Activated T-helper 1 cell treated with Interleukin-2 at 50 U/mL for 16 hours (primary cell): ENCODE results near the gene PCDHA3.
"Not testable (repeated sequence)": the region's sequence is repeated elsewhere in the genome, so short reads cannot be mapped to it uniquely, and the experiment has no call there.

Experiments
- DNase-seq: peaks from one replicate; pipeline ENCODE4 v3.0.0-alpha.2; 2020; ENCODE audit warnings: low read depth

Gene PCDHA3

GRCh38 chr5:140800816-140801493, at the start of gene PCDHA3:
PCDHA3 (plus strand) TSS chr5:140801057.
- no peak for DNase-seq

GRCh38 chr5:140753561-140753960, 47.3 kb upstream of the PCDHA3 start:
- no peak for DNase-seq

GRCh38 chr5:140764177-140764973, 36.5 kb upstream of the PCDHA3 start:
- no peak for DNase-seq

GRCh38 chr5:140767444-140767843, 33.4 kb upstream of the PCDHA3 start:
- no peak for DNase-seq

- no peak for DNase-seq
These were observed 20.3 kb upstream of the PCDHA3 start for GRCh38 chr5:140780512-140780911.

- no peak for DNase-seq
These were observed 14.8 kb upstream of the PCDHA3 start, which contains the start of gene PCDHA1 for GRCh38 chr5:140785905-140786686. PCDHA1 (plus strand) TSS chr5:140786140.

GRCh38 chr5:140787422-140787821, 13.4 kb upstream of the PCDHA3 start:
- not testable (repeated sequence) for DNase-seq

GRCh38 chr5:140787849-140788504, 12.9 kb upstream of the PCDHA3 start:
- not testable (repeated sequence) for DNase-seq

- no peak for DNase-seq
These were observed 9.8 kb upstream of the PCDHA3 start for GRCh38 chr5:140791089-140791488.

- no peak for DNase-seq
These were observed 6.1 kb upstream of the PCDHA3 start, which contains the start of gene PCDHA2 for GRCh38 chr5:140794595-140795258. PCDHA2 (plus strand) TSS chr5:140794852.

- no peak for DNase-seq
These were observed 5.6 kb upstream of the PCDHA3 start for GRCh38 chr5:140795259-140795641.

GRCh38 chr5:140796072-140796717, 4.7 kb upstream of the PCDHA3 start:
- not testable (repeated sequence) for DNase-seq

- no peak for DNase-seq
These were observed 4.2 kb upstream of the PCDHA3 start for GRCh38 chr5:140796718-140797095.

- no peak for DNase-seq
These were observed 611 bp downstream of the PCDHA3 start for GRCh38 chr5:140801494-140801841.

- not testable (repeated sequence) for DNase-seq
These were observed 1.5 kb downstream of the PCDHA3 start for GRCh38 chr5:140802381-140802780.

GRCh38 chr5:140802781-140803271, 2.0 kb downstream of the PCDHA3 start:
- no peak for DNase-seq

GRCh38 chr5:140806834-140807775, 6.2 kb downstream of the PCDHA3 start, which contains the start of gene PCDHA4:
PCDHA4 (plus strand) TSS chr5:140807068.
- DNase-seq, result no peak

GRCh38 chr5:140808241-140808888, 7.5 kb downstream of the PCDHA3 start:
- DNase-seq, result not testable (repeated sequence)

- DNase-seq, result no peak
These were observed 8.0 kb downstream of the PCDHA3 start for GRCh38 chr5:140808889-140809291.
